Hepatocyte (in vitro differentiated cells): Measurements from ENCODE around the gene TBL1X.

Source experiments
- EZH2phosphoT487 ChIP-seq: fragments of 200-600 bp; sonication (generic); IDR thresholded peaks from one replicate; pipeline ENCODE4 v1.6.1; 2018; ENCODE audit warnings: antibody characterized with exemption, mild to moderate bottlenecking, low read depth, moderate library complexity; ENCODE audit not compliant: unreplicated experiment, severe bottlenecking
- TF ChIP-seq, protein P1 (sequence below): fragments of 200-600 bp; sonication (generic); IDR thresholded peaks from 2 replicates; pipeline ENCODE4 v1.5.1; 2016; ENCODE audit warnings: antibody characterized with exemption, mild to moderate bottlenecking; ENCODE audit not compliant: poor library complexity

DNA sequence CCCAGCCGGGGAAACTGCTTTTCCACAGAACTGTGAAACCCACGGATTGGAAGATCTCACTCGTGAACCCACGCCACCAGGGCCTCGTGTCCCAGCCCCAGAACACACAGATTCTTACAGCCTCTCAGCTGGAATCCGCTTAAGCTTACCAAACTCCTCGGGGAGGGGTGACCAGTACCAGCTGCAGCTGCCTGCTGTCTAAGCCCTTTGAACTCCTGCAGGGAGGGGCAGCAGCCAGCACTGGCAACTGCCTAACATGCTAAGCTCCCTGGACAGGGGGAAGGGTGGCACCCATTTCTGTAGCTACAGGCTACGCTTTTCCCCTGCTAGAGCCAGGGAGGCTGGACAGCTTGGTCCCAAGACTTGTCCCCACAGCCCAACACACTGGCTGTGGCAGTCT, 38.4 kb downstream of the TBL1X start:
- TF ChIP-seq, protein P1, sequence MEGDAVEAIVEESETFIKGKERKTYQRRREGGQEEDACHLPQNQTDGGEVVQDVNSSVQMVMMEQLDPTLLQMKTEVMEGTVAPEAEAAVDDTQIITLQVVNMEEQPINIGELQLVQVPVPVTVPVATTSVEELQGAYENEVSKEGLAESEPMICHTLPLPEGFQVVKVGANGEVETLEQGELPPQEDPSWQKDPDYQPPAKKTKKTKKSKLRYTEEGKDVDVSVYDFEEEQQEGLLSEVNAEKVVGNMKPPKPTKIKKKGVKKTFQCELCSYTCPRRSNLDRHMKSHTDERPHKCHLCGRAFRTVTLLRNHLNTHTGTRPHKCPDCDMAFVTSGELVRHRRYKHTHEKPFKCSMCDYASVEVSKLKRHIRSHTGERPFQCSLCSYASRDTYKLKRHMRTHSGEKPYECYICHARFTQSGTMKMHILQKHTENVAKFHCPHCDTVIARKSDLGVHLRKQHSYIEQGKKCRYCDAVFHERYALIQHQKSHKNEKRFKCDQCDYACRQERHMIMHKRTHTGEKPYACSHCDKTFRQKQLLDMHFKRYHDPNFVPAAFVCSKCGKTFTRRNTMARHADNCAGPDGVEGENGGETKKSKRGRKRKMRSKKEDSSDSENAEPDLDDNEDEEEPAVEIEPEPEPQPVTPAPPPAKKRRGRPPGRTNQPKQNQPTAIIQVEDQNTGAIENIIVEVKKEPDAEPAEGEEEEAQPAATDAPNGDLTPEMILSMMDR = no peak
- TF ChIP-seq EZH2phosphoT487 = no peak
